Muscle layer of duodenum (tissue), 2 donors: Measurements from ENCODE around the gene PTGS1.
A peak's percentile ranks its signal among the peaks of the same experiment; 100 is the strongest.

Experiments used
- H3K27ac ChIP-seq: one replicate; pipeline ENCODE4 v1.7.0; 2013; ENCODE audit warnings: mild to moderate bottlenecking, low read length
- H3K27me3 ChIP-seq: one replicate; pipeline ENCODE4 v1.7.0; 2013; ENCODE audit warnings: low read depth, mild to moderate bottlenecking, control low read depth, low read length
- H3K36me3 ChIP-seq, 2 donors: one replicate each; pipeline ENCODE4 v1.7.0; 2013; ENCODE audit warnings: low read length in 2 of 2, control low read depth in 1 of 2, mild to moderate bottlenecking in 1 of 2; ENCODE audit not compliant: insufficient read depth in 2 of 2, control insufficient read depth in 1 of 2
- H3K4me1 ChIP-seq, 2 donors: one replicate each; pipeline ENCODE4 v1.7.0; 2013; ENCODE audit warnings: low read length in 2 of 2, mild to moderate bottlenecking in 2 of 2, control low read depth in 1 of 2, moderate library complexity in 1 of 2; ENCODE audit not compliant: insufficient read depth in 2 of 2, control insufficient read depth in 1 of 2
- H3K4me3 ChIP-seq, 2 donors: one replicate each; pipeline ENCODE4 v1.7.0; 2013; ENCODE audit warnings: low read length in 2 of 2, low read depth in 1 of 2, mild to moderate bottlenecking in 1 of 2
- H3K9me3 ChIP-seq, 2 donors: one replicate each; pipeline ENCODE4 v1.7.0; 2013; ENCODE audit warnings: low read length in 2 of 2, control low read depth in 1 of 2, mild to moderate bottlenecking in 1 of 2; ENCODE audit not compliant: control insufficient read depth in 1 of 2
- donor health status: healthy.

The PTGS1 gene

GRCh38 chr9:122364117-122364782, 6.6 kb upstream of the PTGS1 start:
- H3K36me3 ChIP-seq: no peaks in the 10 kb centered on the region
- H3K4me3 ChIP-seq: no peak overlapping the region
- H3K27me3 ChIP-seq: no peaks in the 10 kb centered on the region
- no peaks in the 10 kb centered on the region for H3K9me3 ChIP-seq
- peaks cover 0 to 7% of the 10 kb centered on the region in 2 donors for H3K4me1 ChIP-seq
- no peak overlapping the region for H3K27ac ChIP-seq

DNA sequence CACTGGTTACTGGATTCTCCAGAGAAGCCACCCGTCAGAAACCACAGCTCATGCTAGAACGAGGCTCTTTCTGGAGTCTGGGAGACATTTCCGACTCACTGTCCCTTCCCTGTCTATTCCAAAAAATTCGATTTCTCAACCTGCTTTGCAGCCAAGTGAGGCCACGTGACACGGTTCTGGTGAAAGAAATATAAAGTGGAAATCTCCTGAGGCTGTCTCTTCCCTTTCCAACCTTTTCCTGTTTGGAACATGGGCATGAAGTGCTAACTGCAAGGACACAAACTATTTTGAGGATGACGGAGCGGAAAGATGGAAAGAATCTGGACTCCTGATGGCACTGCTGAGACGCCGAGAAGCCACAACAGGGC, 6.1 kb upstream of the PTGS1 start:
- no peaks in the 10 kb centered on the region for H3K36me3 ChIP-seq
- H3K27ac ChIP-seq: no peak overlapping the region
- H3K27me3 ChIP-seq: no peaks in the 10 kb centered on the region
- H3K4me1 ChIP-seq: peaks cover 0 to 7% of the 10 kb centered on the region in 2 donors
- no peak overlapping the region for H3K4me3 ChIP-seq
- no peaks in the 10 kb centered on the region for H3K9me3 ChIP-seq

- H3K9me3 ChIP-seq: no peaks in the 10 kb centered on the region
- H3K36me3 ChIP-seq: no peaks in the 10 kb centered on the region
- peaks cover 1 to 7% of the 10 kb centered on the region in 2 donors for H3K4me1 ChIP-seq
- no peak overlapping the region for H3K27ac ChIP-seq
- H3K4me3 ChIP-seq: no peak overlapping the region
- no peaks in the 10 kb centered on the region for H3K27me3 ChIP-seq
Measured at GRCh38 chr9:122366074-122366660, 4.7 kb upstream of the PTGS1 start.

GRCh38 chr9:122367065-122367464, 3.8 kb upstream of the PTGS1 start:
- Histone ChIP-seq H3K4me3 (no peak overlapping the region), H3K27me3 (no peaks in the 10 kb centered on the region), H3K9me3 (no peaks in the 10 kb centered on the region), H3K27ac (no peak overlapping the region), H3K4me1 (peaks cover 6 to 7% of the 10 kb centered on the region in 2 donors), H3K36me3 (no peaks in the 10 kb centered on the region)

- no peak overlapping the region for H3K27ac ChIP-seq
- no peak overlapping the region for H3K4me3 ChIP-seq
- peaks cover 6 to 7% of the 10 kb centered on the region in 2 donors for H3K4me1 ChIP-seq
- H3K27me3 ChIP-seq: no peaks in the 10 kb centered on the region
- no peaks in the 10 kb centered on the region for H3K9me3 ChIP-seq
- no peaks in the 10 kb centered on the region for H3K36me3 ChIP-seq
Measured at GRCh38 chr9:122367774-122368460, 2.9 kb upstream of the PTGS1 start.

GRCh38 chr9:122368642-122369041, 2.2 kb upstream of the PTGS1 start:
- H3K4me1 ChIP-seq: peaks cover 7 to 14% of the 10 kb centered on the region in 2 donors
- H3K36me3 ChIP-seq: no peaks in the 10 kb centered on the region
- H3K9me3 ChIP-seq: no peaks in the 10 kb centered on the region
- H3K27me3 ChIP-seq: no peaks in the 10 kb centered on the region
- H3K4me3 ChIP-seq: no peak overlapping the region
- H3K27ac ChIP-seq: no peak overlapping the region

- Histone ChIP-seq H3K4me3 (peak overlapping the region; percentile 49 to 73), H3K36me3 (no peaks in the 10 kb centered on the region), H3K27me3 (no peaks in the 10 kb centered on the region), H3K4me1 (peaks cover 10 to 28% of the 10 kb centered on the region in 2 donors), H3K27ac (no peak overlapping the region), H3K9me3 (no peaks in the 10 kb centered on the region)
Measured at GRCh38 chr9:122370303-122370702, 521 bp upstream of the PTGS1 start.

GRCh38 chr9:122371846-122372245, 1.0 kb downstream of the PTGS1 start:
- Histone ChIP-seq H3K36me3 (no peaks in the 10 kb centered on the region), H3K9me3 (no peaks in the 10 kb centered on the region), H3K27ac (no peak overlapping the region), H3K27me3 (no peaks in the 10 kb centered on the region), H3K4me3 (peak overlapping the region; percentile 53 to 73), H3K4me1 (peaks cover 12 to 44% of the 10 kb centered on the region in 2 donors)

GRCh38 chr9:122372856-122373845, 2.3 kb downstream of the PTGS1 start:
- H3K27me3 ChIP-seq: no peaks in the 10 kb centered on the region
- H3K36me3 ChIP-seq: no peaks in the 10 kb centered on the region
- no peak overlapping the region for H3K27ac ChIP-seq
- H3K4me3 ChIP-seq: peak overlapping the region in 1 of 2 donors; percentile 73
- no peaks in the 10 kb centered on the region for H3K9me3 ChIP-seq
- H3K4me1 ChIP-seq: peaks cover 15 to 55% of the 10 kb centered on the region in 2 donors

DNA sequence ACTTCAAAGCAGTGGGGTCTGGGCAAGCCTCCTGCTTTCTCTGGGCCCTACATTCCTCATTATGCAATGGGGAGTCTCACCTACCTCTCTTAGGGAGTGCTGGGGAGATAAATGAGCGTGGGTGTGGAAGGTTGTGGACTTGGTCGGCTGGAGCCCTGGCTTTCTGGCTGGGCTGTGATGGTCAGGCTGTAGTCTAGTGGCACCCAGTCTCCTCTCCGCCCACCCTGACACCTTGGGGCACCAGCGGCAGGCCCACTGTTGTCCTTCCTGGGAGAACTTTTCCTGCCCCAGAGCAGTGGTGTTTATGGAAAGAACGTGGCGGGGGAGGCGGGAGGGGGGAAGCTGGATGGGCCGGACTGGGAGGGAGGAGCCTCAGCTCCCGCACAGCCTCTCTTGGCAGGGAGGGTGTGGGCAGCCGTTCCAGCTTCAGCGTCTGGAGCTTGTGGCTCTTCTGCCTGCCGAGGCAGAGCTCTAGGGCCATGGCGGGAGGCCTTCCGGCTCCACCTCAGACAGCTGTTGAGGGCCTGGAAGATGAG, 4.1 kb downstream of the PTGS1 start:
- Histone ChIP-seq H3K4me3 (peak overlapping the region; percentile 9 to 39), H3K4me1 (peaks cover 15 to 55% of the 10 kb centered on the region in 2 donors), H3K27me3 (no peaks in the 10 kb centered on the region), H3K27ac (peak overlapping the region; percentile 25), H3K9me3 (peaks cover 3 to 4% of the 10 kb centered on the region in 2 donors), H3K36me3 (peaks cover 4 to 8% of the 10 kb centered on the region in 2 donors)
